HL-60 (cell line): Measurements from ENCODE around the gene SH3RF3.

Source experiments
- DNase-seq, 2 experiments: peaks; one replicate each; pipeline ENCODE4 v3.0.0-alpha.2; 2010 to 2020; ENCODE audit warnings: low read depth in 1 of 2, low spot score in 1 of 2
- H3K27ac ChIP-seq: fragments of 250-450 bp; sonication (Bioruptor Pico); replicated peaks from 2 replicates; pipeline ENCODE4 v1.5.1; 2020; ENCODE audit warnings: mild to moderate bottlenecking, moderate library complexity
- H3K27me3 ChIP-seq: fragments of 250-450 bp; sonication (Bioruptor Pico); 2 replicates; pipeline ENCODE4 v1.5.1; 2021; ENCODE audit warnings: mild to moderate bottlenecking, moderate library complexity; ENCODE audit not compliant: insufficient read depth, poor library complexity, severe bottlenecking
- H3K4me3 ChIP-seq: replicated peaks from 2 replicates; pipeline ENCODE4 v1.5.1; 2011; ENCODE audit warnings: mild to moderate bottlenecking, control low read depth, low read length; ENCODE audit not compliant: insufficient read depth
- GABPA ChIP-seq: IDR thresholded peaks from 2 replicates; pipeline ENCODE4 v1.6.1; 2012; ENCODE audit warnings: low read depth
- POLR2AphosphoS5 ChIP-seq: IDR thresholded peaks from 2 replicates; pipeline ENCODE4 v1.6.1; 2012; ENCODE audit warnings: low read depth
- SPI1 ChIP-seq: IDR thresholded peaks from 2 replicates; pipeline ENCODE4 v1.6.1; 2012; ENCODE audit warnings: low read depth, mild to moderate bottlenecking, borderline replicate concordance
- TF ChIP-seq, protein P1 (sequence below): IDR thresholded peaks from 2 replicates; pipeline ENCODE4 v1.6.1; 2012; ENCODE audit warnings: low read depth; ENCODE audit not compliant: insufficient replicate concordance
- TF ChIP-seq, protein P2 (sequence below): IDR thresholded peaks from one replicate; pipeline ENCODE4 v1.5.1; 2011; ENCODE audit warnings: low read length, control low read depth, inconsistent platforms; ENCODE audit not compliant: insufficient read depth

SH3RF3 gene

DNA sequence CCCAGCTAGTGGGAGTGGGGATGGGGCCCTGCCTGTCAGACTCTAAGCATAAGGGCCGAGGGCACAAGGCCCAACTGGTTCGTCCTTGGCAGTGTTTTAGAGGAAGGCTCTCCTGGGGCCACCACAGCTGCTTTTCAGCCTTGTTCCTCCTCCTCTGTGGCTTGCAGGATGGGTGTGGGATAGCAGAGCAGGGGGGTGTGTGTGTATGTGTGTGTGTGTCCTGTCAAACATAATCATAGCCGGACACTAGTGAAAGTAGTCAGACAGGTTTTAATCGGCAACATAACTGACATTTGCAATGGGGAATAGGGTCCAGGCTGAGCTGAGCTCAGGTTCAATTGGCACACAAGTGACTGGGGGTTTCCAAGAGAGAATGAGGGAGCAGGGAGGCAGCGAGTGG, 370.6 kb downstream of the SH3RF3 start:
- DNase-seq: peak in 1 of 2 experiments; percentile 59
- Histone ChIP-seq H3K27ac (no peak overlapping the region), H3K27me3 (no peaks in the 10 kb centered on the region), H3K4me3 (no peak overlapping the region)
- TF ChIP-seq SPI1: peak; percentile 17; the same call in 1 of the 2 replicates
- TF ChIP-seq, protein P1, sequence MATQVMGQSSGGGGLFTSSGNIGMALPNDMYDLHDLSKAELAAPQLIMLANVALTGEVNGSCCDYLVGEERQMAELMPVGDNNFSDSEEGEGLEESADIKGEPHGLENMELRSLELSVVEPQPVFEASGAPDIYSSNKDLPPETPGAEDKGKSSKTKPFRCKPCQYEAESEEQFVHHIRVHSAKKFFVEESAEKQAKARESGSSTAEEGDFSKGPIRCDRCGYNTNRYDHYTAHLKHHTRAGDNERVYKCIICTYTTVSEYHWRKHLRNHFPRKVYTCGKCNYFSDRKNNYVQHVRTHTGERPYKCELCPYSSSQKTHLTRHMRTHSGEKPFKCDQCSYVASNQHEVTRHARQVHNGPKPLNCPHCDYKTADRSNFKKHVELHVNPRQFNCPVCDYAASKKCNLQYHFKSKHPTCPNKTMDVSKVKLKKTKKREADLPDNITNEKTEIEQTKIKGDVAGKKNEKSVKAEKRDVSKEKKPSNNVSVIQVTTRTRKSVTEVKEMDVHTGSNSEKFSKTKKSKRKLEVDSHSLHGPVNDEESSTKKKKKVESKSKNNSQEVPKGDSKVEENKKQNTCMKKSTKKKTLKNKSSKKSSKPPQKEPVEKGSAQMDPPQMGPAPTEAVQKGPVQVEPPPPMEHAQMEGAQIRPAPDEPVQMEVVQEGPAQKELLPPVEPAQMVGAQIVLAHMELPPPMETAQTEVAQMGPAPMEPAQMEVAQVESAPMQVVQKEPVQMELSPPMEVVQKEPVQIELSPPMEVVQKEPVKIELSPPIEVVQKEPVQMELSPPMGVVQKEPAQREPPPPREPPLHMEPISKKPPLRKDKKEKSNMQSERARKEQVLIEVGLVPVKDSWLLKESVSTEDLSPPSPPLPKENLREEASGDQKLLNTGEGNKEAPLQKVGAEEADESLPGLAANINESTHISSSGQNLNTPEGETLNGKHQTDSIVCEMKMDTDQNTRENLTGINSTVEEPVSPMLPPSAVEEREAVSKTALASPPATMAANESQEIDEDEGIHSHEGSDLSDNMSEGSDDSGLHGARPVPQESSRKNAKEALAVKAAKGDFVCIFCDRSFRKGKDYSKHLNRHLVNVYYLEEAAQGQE: no peak

DNA sequence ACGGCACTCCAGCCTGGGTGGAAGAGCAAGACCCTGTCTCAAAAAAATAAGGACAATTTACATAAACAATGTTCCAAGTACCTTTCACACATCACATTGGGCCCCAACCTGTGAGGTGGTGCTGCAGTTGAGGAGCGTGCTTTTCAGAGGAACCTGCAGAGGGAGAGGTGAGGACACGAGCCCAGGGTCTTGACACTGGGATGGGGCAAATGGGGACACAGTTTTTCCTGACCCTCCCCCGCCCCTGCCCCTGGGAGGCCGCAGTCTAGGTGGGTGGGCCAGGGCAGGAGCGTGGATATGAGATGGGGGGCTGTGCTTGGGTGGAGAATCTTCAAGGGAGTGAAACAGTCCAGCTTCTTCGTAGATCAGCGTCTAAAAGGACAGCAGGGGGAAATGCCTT, 371.9 kb downstream of the SH3RF3 start:
- H3K4me3 ChIP-seq: no peak overlapping the region
- no peak for DNase-seq
- no peaks in the 10 kb centered on the region for H3K27me3 ChIP-seq
- no peak overlapping the region for H3K27ac ChIP-seq
- TF ChIP-seq, protein P2, sequence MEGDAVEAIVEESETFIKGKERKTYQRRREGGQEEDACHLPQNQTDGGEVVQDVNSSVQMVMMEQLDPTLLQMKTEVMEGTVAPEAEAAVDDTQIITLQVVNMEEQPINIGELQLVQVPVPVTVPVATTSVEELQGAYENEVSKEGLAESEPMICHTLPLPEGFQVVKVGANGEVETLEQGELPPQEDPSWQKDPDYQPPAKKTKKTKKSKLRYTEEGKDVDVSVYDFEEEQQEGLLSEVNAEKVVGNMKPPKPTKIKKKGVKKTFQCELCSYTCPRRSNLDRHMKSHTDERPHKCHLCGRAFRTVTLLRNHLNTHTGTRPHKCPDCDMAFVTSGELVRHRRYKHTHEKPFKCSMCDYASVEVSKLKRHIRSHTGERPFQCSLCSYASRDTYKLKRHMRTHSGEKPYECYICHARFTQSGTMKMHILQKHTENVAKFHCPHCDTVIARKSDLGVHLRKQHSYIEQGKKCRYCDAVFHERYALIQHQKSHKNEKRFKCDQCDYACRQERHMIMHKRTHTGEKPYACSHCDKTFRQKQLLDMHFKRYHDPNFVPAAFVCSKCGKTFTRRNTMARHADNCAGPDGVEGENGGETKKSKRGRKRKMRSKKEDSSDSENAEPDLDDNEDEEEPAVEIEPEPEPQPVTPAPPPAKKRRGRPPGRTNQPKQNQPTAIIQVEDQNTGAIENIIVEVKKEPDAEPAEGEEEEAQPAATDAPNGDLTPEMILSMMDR: no peak
- TF ChIP-seq SPI1 (no peak), POLR2AphosphoS5 (no peak), GABPA (no peak)
- TF ChIP-seq, protein P1: no peak

DNA sequence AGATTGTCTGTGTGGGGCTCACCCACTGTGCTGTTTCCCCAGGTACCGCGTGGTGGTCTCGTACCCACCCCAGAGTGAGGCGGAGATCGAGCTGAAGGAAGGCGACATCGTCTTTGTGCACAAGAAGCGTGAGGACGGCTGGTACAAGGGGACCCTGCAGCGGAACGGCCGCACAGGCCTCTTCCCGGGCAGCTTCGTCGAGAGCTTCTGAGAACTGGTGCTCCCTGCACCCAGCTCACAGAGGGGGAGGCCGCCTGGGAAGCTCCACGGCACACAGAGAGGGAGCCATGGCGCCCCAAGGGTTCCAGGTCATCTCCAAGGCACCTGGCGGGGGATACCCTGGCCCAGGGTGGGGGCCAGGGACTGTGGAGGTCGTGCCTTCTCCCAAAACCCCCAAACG, 372.5 kb downstream of the SH3RF3 start:
- Histone ChIP-seq H3K4me3 (no peak overlapping the region), H3K27ac (no peak overlapping the region), H3K27me3 (no peaks in the 10 kb centered on the region)
- TF ChIP-seq, protein P1: no peak
- no peak for DNase-seq

DNA sequence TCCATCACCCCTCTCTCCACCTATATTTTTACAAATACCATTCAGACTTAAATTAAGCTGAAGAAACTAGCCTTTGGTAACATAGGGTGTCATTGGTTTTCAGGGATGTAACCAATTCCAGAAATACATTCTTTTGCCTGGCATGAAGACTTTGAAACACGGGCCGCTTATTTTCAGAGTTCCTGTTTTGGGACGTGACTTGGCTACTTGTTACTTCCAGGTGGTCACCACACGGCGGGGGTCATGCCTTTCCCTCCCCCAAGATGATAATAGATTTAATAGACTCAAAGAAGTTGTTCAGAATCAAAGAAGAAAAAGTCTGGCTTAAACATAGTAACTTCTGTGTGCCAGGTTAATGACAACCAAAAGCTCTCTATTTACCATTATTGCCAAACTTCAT, 374.2 kb downstream of the SH3RF3 start:
- Histone ChIP-seq H3K27me3 (no peaks in the 10 kb centered on the region), H3K27ac (no peak overlapping the region), H3K4me3 (no peak overlapping the region)
- TF ChIP-seq SPI1 (peak; percentile 40; the same call in 1 of the 2 replicates), GABPA (no peak)
- no peak for DNase-seq

DNA sequence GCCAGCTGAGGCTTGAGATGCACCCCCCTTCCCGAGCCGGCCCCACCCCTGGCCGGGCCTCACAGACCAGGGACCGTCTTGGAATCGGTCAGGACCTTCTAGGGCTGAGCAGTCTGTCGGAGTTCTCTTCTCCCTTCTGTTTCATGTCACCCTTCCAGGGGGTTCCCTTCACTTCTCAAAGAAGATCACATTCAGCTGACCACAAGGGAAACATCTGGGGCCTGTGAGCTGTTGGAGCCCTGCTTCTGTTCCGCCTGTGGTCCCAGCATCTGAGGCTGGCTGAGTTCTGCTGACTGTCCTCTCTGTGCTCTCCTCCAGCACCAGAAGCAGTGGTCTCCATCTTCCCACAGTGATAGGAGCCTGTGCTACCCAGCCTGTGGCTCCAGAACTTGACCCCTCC, 378.2 kb downstream of the SH3RF3 start:
- Histone ChIP-seq H3K4me3 (no peak overlapping the region), H3K27me3 (no peaks in the 10 kb centered on the region), H3K27ac (peak overlapping the region; percentile 49)
- DNase-seq: peak; percentile 10 to 84
- TF ChIP-seq SPI1 (peak; percentile 40; the same call in 1 of the 2 replicates), GABPA (no peak), POLR2AphosphoS5 (peak; percentile 82)
- TF ChIP-seq, protein P1: peak; percentile 17
